Ovary (tissue), 9 donors: ENCODE results near the gene NPHP4. TPM values are rescaled to one million over a fixed set of nuclear protein-coding genes. Genes with fewer than 3 reads are reported as not detected.

Experiments
- DNase-seq, 5 donors: peaks; one replicate each; pipeline ENCODE4 v3.0.0-alpha.2; 2019 to 2020
- H3K27ac ChIP-seq, 2 donors: fragments of 200-600 bp; one replicate each; pipeline versions ENCODE4 v1.5.1 to v1.8.0; 2019 to 2022
- H3K27me3 ChIP-seq: fragments of 200-600 bp; one replicate; pipeline ENCODE4 v1.8.0; 2022
- H3K36me3 ChIP-seq: fragments of 200-600 bp; sonication (generic); one replicate; pipeline ENCODE4 v1.5.1; 2019
- H3K4me1 ChIP-seq: one replicate; pipeline ENCODE4 v1.8.1; 2013; ENCODE audit warnings: mild to moderate bottlenecking, moderate library complexity; ENCODE audit not compliant: insufficient read depth
- H3K4me3 ChIP-seq: fragments of 200-600 bp; sonication (generic); one replicate; pipeline ENCODE4 v1.5.1; 2017
- H3K9me3 ChIP-seq, 2 donors: fragments of 200-600 bp in 1 of 2; sonication (generic) in 1 of 2; one replicate each; pipeline versions ENCODE4 v1.5.1 to v1.8.1; 2013 to 2019; ENCODE audit warnings: mild to moderate bottlenecking in 1 of 2, moderate library complexity in 1 of 2
- CTCF ChIP-seq, 3 donors: fragments of 450-650 bp in 2 of 3; fragments of 200-600 bp in 1 of 3; IDR thresholded peaks; one replicate each; pipeline versions ENCODE4 v1.5.1 to v1.8.0; 2016 to 2022; ENCODE audit warnings: antibody characterized with exemption in 3 of 3, mild to moderate bottlenecking in 1 of 3
- EP300 ChIP-seq: sonication (generic); formaldehyde crosslinking; IDR thresholded peaks from one replicate; pipeline ENCODE4 v1.6.1; 2017; ENCODE audit warnings: antibody characterized with exemption
- POLR2A ChIP-seq: fragments of 450-650 bp; IDR thresholded peaks from one replicate; pipeline ENCODE4 v1.6.1; 2017; ENCODE audit warnings: antibody characterized with exemption, mild to moderate bottlenecking, moderate library complexity
- WGBS, 3 donors: extraction: QIAGEN DNeasy Blood & Tissue Kit in 1 of 3; methylation state at CpG; one replicate each; pipeline versions ENCODE4 v1.1.5 to v1.1.7; 2013 to 2017; 5-methylcytosine and 5-hydroxymethylcytosine counted together
- intact Hi-C, 4 donors: fragments of 100-400 bp; cut with DNase I; formaldehyde crosslinking; loops; one replicate each; pipeline versions ENCODE4 v1.11.0 to v1.15.1; 2022 to 2023
- polyA plus RNA-seq, 2 donors: library from polyadenylated mRNA; stranded (reverse); fragments of 200-250 nt in 1 of 2; fragments of 350-450 nt in 1 of 2; fragmentation: Illumina TruSeq in 1 of 2; extraction: RNeasy Lipid Tissue Mini Kit (QIAGEN cat#74804) in 1 of 2; gene quantifications; one replicate each; pipeline ENCODE4 v1.2.3, GENCODE V29; 2013 to 2014
- total RNA-seq, 7 donors: library from RNA; depleted of rRNA in 2 of 7; stranded (reverse); fragments of >200 nt in 2 of 7; fragmentation: NEBNext Ultra II Directional in 3 of 7; extraction: Animal tissue kit (Norgen Biotek cat#: 25700) in 3 of 7; gene quantifications; one replicate each; pipeline versions ENCODE4 v1.1.0 to v1.2.4, GENCODE V29; 2016 to 2023
- donor health status: DM: no; HTN: no; CAD: no; lungs with moderate emphysema.
- donor health status: DM: no; HTN: no; CAD: no.
- donor health status: Bipolar disorder and iron deficiency.
- donor health status: DM: yes; HTN: yes; CAD: no.
- donor health status: DM: no; HTN: no; CAD: no.
- donor health status: DM: yes; HTN: yes; CAD: no.

NPHP4 gene
- total and polyA plus RNA-seq, 9 donors = 1.5 to 20.8 (median 10.7) TPM

- TF ChIP-seq CTCF (IDR thresholded peaks at IDR 0.05) (no peak), POLR2A (no peak), EP300 (no peak)
- WGBS, 3 donors = 76 to 88% (median 86%) methylated on average over 10 of the region's 10 CpGs
- Histone ChIP-seq H3K27ac (no peak overlapping the region), H3K9me3 (no peaks in the 10 kb centered on the region), H3K4me3 (no peak overlapping the region), H3K36me3 (no peaks in the 10 kb centered on the region), H3K4me1 (no peaks in the 10 kb centered on the region), H3K27me3 (no peaks in the 10 kb centered on the region)
- no peak for DNase-seq
- intact Hi-C loops = no loop called here
These were observed 35.4 kb upstream of the NPHP4 start for GRCh38 chr1:6027591-6027990.

- Histone ChIP-seq H3K36me3 (no peaks in the 10 kb centered on the region), H3K27ac (no peak overlapping the region), H3K9me3 (no peaks in the 10 kb centered on the region), H3K27me3 (no peaks in the 10 kb centered on the region), H3K4me3 (no peak overlapping the region), H3K4me1 (no peaks in the 10 kb centered on the region)
- TF ChIP-seq CTCF (IDR thresholded peaks at IDR 0.05) = no peak
- no peak for TF ChIP-seq EP300
- no peak for TF ChIP-seq POLR2A
- intact Hi-C loops = no loop called here
- peak in 2 of 5 donors; percentile 31 to 47 for DNase-seq
- 67 to 71% (median 69%) methylated on average over 22 to 34 of the region's 34 CpGs for WGBS, 3 donors
These were observed 34.0 kb upstream of the NPHP4 start for GRCh38 chr1:6026095-6026809.

GRCh38 chr1:6025269-6026094 lies 33.3 kb upstream of the NPHP4 start:
- intact Hi-C loops = no loop called here
- Histone ChIP-seq H3K27ac (no peak overlapping the region), H3K36me3 (no peaks in the 10 kb centered on the region), H3K4me3 (no peak overlapping the region), H3K4me1 (no peaks in the 10 kb centered on the region), H3K27me3 (no peaks in the 10 kb centered on the region), H3K9me3 (no peaks in the 10 kb centered on the region)
- WGBS, 3 donors = 70 to 77% (median 75%) methylated on average over 28 to 29 of the region's 29 CpGs
- no peak for DNase-seq
- TF ChIP-seq EP300 = no peak
- TF ChIP-seq POLR2A = no peak
- no peak for TF ChIP-seq CTCF (IDR thresholded peaks at IDR 0.05)

GRCh38 chr1:6024376-6024775 lies 32.2 kb upstream of the NPHP4 start:
- Histone ChIP-seq H3K36me3 (no peaks in the 10 kb centered on the region), H3K27me3 (no peaks in the 10 kb centered on the region), H3K4me3 (no peak overlapping the region), H3K27ac (no peak overlapping the region), H3K4me1 (no peaks in the 10 kb centered on the region), H3K9me3 (no peaks in the 10 kb centered on the region)
- no peak for DNase-seq
- intact Hi-C loops = no loop called here
- TF ChIP-seq CTCF (IDR thresholded peaks at IDR 0.05) (no peak), POLR2A (no peak), EP300 (no peak)
- WGBS, 3 donors = 79 to 84% (median 81%) methylated on average over 6 of the region's 6 CpGs
